Measurements from ENCODE around the gene TAB2. TPM values are rescaled to one million over a fixed set of nuclear protein-coding genes. Genes with fewer than 3 reads are reported as not detected.

The TAB2 gene
- total RNA-seq, 1 donor from 2014 or later, result 98.8 TPM

- no peak for ATAC-seq
Measured at GRCh38 chr6:149357726-149358538, 40.4 kb downstream of the TAB2 start.

GRCh38 chr6:149359440-149359839 lies 41.9 kb downstream of the TAB2 start:
- DNase-seq (ENCODE audit: low spot score) (no peak), ATAC-seq (no peak)
- intact Hi-C loops (cut with DNase I), result no loop called here

More at GRCh38 chr6:149357726-149358538, 40.4 kb downstream of the TAB2 start:
- no peak for DNase-seq (ENCODE audit: low spot score)
- intact Hi-C loops (cut with DNase I), result no loop called here

GRCh38 chr6:149360536-149360935 lies 43.0 kb downstream of the TAB2 start:
- no peak for DNase-seq (ENCODE audit: low spot score)
- intact Hi-C loops (cut with DNase I), result no loop called here
- ATAC-seq, result no peak

- intact Hi-C loops (cut with DNase I), result no loop called here
- no peak for DNase-seq (ENCODE audit: low spot score)
- ATAC-seq, result no peak
Measured at GRCh38 chr6:149362289-149362688, 44.8 kb downstream of the TAB2 start.

- ATAC-seq, result no peak
- intact Hi-C loops (cut with DNase I), result no loop called here
- DNase-seq (ENCODE audit: low spot score), result no peak
Measured at GRCh38 chr6:149363154-149363553, 45.6 kb downstream of the TAB2 start.

- intact Hi-C loops (cut with DNase I), result no loop called here
- ATAC-seq (no peak), DNase-seq (ENCODE audit: low spot score) (no peak)
Measured at GRCh38 chr6:149364557-149364956, 47.0 kb downstream of the TAB2 start.

- intact Hi-C loops (cut with DNase I), result no loop called here
- no peak for ATAC-seq
Measured at GRCh38 chr6:149365197-149365596, 47.7 kb downstream of the TAB2 start.

GRCh38 chr6:149366267-149366921 lies 48.9 kb downstream of the TAB2 start:
- ATAC-seq, result no peak
- no peak for DNase-seq (ENCODE audit: low spot score)
- intact Hi-C loops (cut with DNase I), result no loop called here

More at GRCh38 chr6:149365197-149365596, 47.7 kb downstream of the TAB2 start:
- no peak for DNase-seq (ENCODE audit: low spot score)

GRCh38 chr6:149368065-149368464 lies 50.6 kb downstream of the TAB2 start:
- ATAC-seq, result no peak
- intact Hi-C loops (cut with DNase I), result no loop called here
- DNase-seq (ENCODE audit: low spot score), result no peak

- intact Hi-C loops (cut with DNase I), result no loop called here
- no peak for DNase-seq (ENCODE audit: low spot score)
- ATAC-seq, result no peak
Measured at GRCh38 chr6:149371154-149371553, 53.6 kb downstream of the TAB2 start.

- intact Hi-C loops (cut with DNase I), result no loop called here
- no peak for ATAC-seq
- DNase-seq (ENCODE audit: low spot score), result no peak
Measured at GRCh38 chr6:149372062-149372461, 54.5 kb downstream of the TAB2 start.

- DNase-seq (ENCODE audit: low spot score) (no peak), ATAC-seq (no peak)
- intact Hi-C loops (cut with DNase I), result no loop called here
Measured at GRCh38 chr6:149373511-149373910, 56.0 kb downstream of the TAB2 start.

- DNase-seq (ENCODE audit: low spot score), result no peak
- intact Hi-C loops (cut with DNase I), result no loop called here
- no peak for ATAC-seq
Measured at GRCh38 chr6:149379977-149380376, 62.5 kb downstream of the TAB2 start.

GRCh38 chr6:149380523-149380922 lies 63.0 kb downstream of the TAB2 start:
- ATAC-seq (no peak), DNase-seq (ENCODE audit: low spot score) (no peak)
- intact Hi-C loops (cut with DNase I), result no loop called here

- DNase-seq (ENCODE audit: low spot score), result no peak
- intact Hi-C loops (cut with DNase I), result no loop called here
- no peak for ATAC-seq
Measured at GRCh38 chr6:149383371-149383770, 65.9 kb downstream of the TAB2 start.

GRCh38 chr6:149384464-149384863 lies 67.0 kb downstream of the TAB2 start:
- intact Hi-C loops (cut with DNase I), result no loop called here
- no peak for ATAC-seq
- no peak for DNase-seq (ENCODE audit: low spot score)

GRCh38 chr6:149385998-149386646 lies 68.6 kb downstream of the TAB2 start:
- intact Hi-C loops (cut with DNase I), result no loop called here
- ATAC-seq (no peak), DNase-seq (ENCODE audit: low spot score) (no peak)

GRCh38 chr6:149387779-149388512 lies 70.4 kb downstream of the TAB2 start:
- DNase-seq (ENCODE audit: low spot score), result no peak
- no peak for ATAC-seq
- intact Hi-C loops (cut with DNase I), result no loop called here

GRCh38 chr6:149389509-149390297 lies 72.2 kb downstream of the TAB2 start:
- ATAC-seq (no peak), DNase-seq (ENCODE audit: low spot score) (no peak)
- intact Hi-C loops (cut with DNase I), result no loop called here
